Upper lobe of left lung (tissue), 6 donors: ENCODE measurements around the gene SLC35B2. TPM values are rescaled to one million over a fixed set of nuclear protein-coding genes. Genes with fewer than 3 reads are reported as not detected.

Source experiments
- ATAC-seq, 2 donors: fragments of 200-7000 bp; cut with Tn5 transposase; one replicate each; pipeline ENCODE4 v1.9.1; 2022; ENCODE audit warnings: mild to moderate bottlenecking in 2 of 2, moderate library complexity in 2 of 2; ENCODE audit not compliant: low FRiP score in 2 of 2
- DNase-seq, 2 donors: peaks; one replicate each; pipeline ENCODE4 v3.0.0-alpha.2; 2019 to 2020
- H3K27ac ChIP-seq, 4 donors: fragments of 200-600 bp; sonication (generic); one replicate each; pipeline ENCODE4 v1.5.1; 2016 to 2019
- H3K27me3 ChIP-seq, 4 donors: fragments of 200-600 bp; sonication (generic); one replicate each; pipeline ENCODE4 v1.5.1; 2017 to 2019
- H3K36me3 ChIP-seq, 4 donors: fragments of 200-600 bp; sonication (generic); one replicate each; pipeline ENCODE4 v1.5.1; 2016 to 2019
- H3K4me1 ChIP-seq, 4 donors: fragments of 200-600 bp; sonication (generic); one replicate each; pipeline ENCODE4 v1.5.1; 2018 to 2019
- H3K4me3 ChIP-seq, 4 donors: fragments of 200-600 bp; sonication (generic); one replicate each; pipeline ENCODE4 v1.5.1; 2017 to 2019; ENCODE audit warnings: mild to moderate bottlenecking in 2 of 4, moderate library complexity in 1 of 4
- H3K9me3 ChIP-seq, 4 donors: fragments of 200-600 bp; sonication (generic); one replicate each; pipeline ENCODE4 v1.5.1; 2018 to 2019
- CTCF ChIP-seq, 6 experiments: fragments of 450-650 bp in 4 of 6; fragments of 200-600 bp in 2 of 6; sonication (generic) in 2 of 6; IDR thresholded peaks; one replicate each; pipeline ENCODE4 v1.5.1; 2016 to 2019; ENCODE audit warnings: antibody characterized with exemption in 6 of 6
- EP300 ChIP-seq, 4 donors: sonication (generic); formaldehyde crosslinking; IDR thresholded peaks; one replicate each; pipeline ENCODE4 v1.5.1; 2017; ENCODE audit warnings: antibody characterized with exemption in 4 of 4, control low read depth in 2 of 4
- POLR2A ChIP-seq, 4 donors: fragments of 450-650 bp; IDR thresholded peaks; one replicate each; pipeline ENCODE4 v1.5.1; 2016 to 2017; ENCODE audit warnings: antibody characterized with exemption in 4 of 4, mild to moderate bottlenecking in 2 of 4
- POLR2AphosphoS5 ChIP-seq, 2 donors: sonication (generic); formaldehyde crosslinking; IDR thresholded peaks; one replicate each; pipeline ENCODE4 v1.5.1; 2017; ENCODE audit warnings: antibody characterized with exemption in 2 of 2
- WGBS, 2 donors: methylation state at CpG; one replicate each; pipeline ENCODE4 v1.1.5; 2017 to 2018; 5-methylcytosine and 5-hydroxymethylcytosine counted together
- total RNA-seq, 6 donors: library from RNA; depleted of rRNA in 4 of 6; stranded (reverse); fragments of >200 nt in 4 of 6; gene quantifications; one replicate each; pipeline versions ENCODE4 v1.1.0 to v1.2.1, GENCODE V29; 2016 to 2021
- donor health status: DM: no; HTN: no; CAD: no; lungs with moderate emphysema.
- donor health status: DM: no; HTN: yes; CAD: no; lungs with severe emphysema.

SLC35B2 gene
- total RNA-seq, 6 donors from 2014 or later = 14.6 to 44.8 (median 29.8) TPM

GRCh38 chr6:44300292-44300823 lies 43.0 kb upstream of the SLC35B2 start:
- H3K4me1 ChIP-seq = peaks cover 10 to 18% (median 13%) of the 10 kb centered on the region in 4 donors
- no peaks in the 10 kb centered on the region for H3K9me3 ChIP-seq
- no peak overlapping the region for H3K27ac ChIP-seq
- DNase-seq (no peak), ATAC-seq (no peak)
- no peak for TF ChIP-seq POLR2A (IDR thresholded peaks at IDR 0.05)
- no peak for TF ChIP-seq CTCF (IDR thresholded peaks at IDR 0.05)
- no peak for TF ChIP-seq POLR2AphosphoS5 (IDR thresholded peaks at IDR 0.05)
- TF ChIP-seq EP300 (IDR thresholded peaks at IDR 0.05) = no peak
- no peak overlapping the region for H3K4me3 ChIP-seq
- WGBS, 2 donors = 42 to 86% methylated on average over 2 to 7 of the region's 7 CpGs
- H3K36me3 ChIP-seq = peaks cover 9 to 54% (median 49%) of the 10 kb centered on the region in 4 donors
- H3K27me3 ChIP-seq = peaks cover 0 to 23% (median 14%) of the 10 kb centered on the region in 4 donors

GRCh38 chr6:44298864-44299263 lies 41.5 kb upstream of the SLC35B2 start:
- Histone ChIP-seq H3K4me3 (no peak overlapping the region), H3K27ac (no peak overlapping the region), H3K4me1 (peaks cover 10 to 18% (median 13%) of the 10 kb centered on the region in 4 donors), H3K9me3 (no peaks in the 10 kb centered on the region), H3K36me3 (peaks cover 9 to 39% (median 35%) of the 10 kb centered on the region in 4 donors), H3K27me3 (peaks cover 0 to 26% (median 14%) of the 10 kb centered on the region in 4 donors)
- no peak for DNase-seq
- 84 to 90% methylated on average over 3 of the region's 3 CpGs for WGBS, 2 donors
- no peak for ATAC-seq
- no peak for TF ChIP-seq CTCF (IDR thresholded peaks at IDR 0.05)
- no peak for TF ChIP-seq POLR2A (IDR thresholded peaks at IDR 0.05)
- TF ChIP-seq EP300 (IDR thresholded peaks at IDR 0.05) = no peak
- no peak for TF ChIP-seq POLR2AphosphoS5 (IDR thresholded peaks at IDR 0.05)

- Histone ChIP-seq H3K27me3 (peaks cover 0 to 26% (median 14%) of the 10 kb centered on the region in 4 donors), H3K9me3 (no peaks in the 10 kb centered on the region), H3K4me3 (peak overlapping the region in 2 of 4 donors; percentile 51 to 52), H3K4me1 (peaks cover 10 to 18% (median 13%) of the 10 kb centered on the region in 4 donors), H3K27ac (no peak overlapping the region), H3K36me3 (peaks cover 7 to 33% (median 29%) of the 10 kb centered on the region in 4 donors)
- WGBS, 2 donors = 54 to 56% methylated on average over 19 to 20 of the region's 20 CpGs
- ATAC-seq = no peak
- no peak for DNase-seq
- TF ChIP-seq POLR2AphosphoS5 (IDR thresholded peaks at IDR 0.05) = no peak
- no peak for TF ChIP-seq CTCF (IDR thresholded peaks at IDR 0.05)
- TF ChIP-seq POLR2A (IDR thresholded peaks at IDR 0.05) = no peak
- no peak for TF ChIP-seq EP300 (IDR thresholded peaks at IDR 0.05)
Measured at GRCh38 chr6:44298055-44298803, 40.9 kb upstream of the SLC35B2 start.

GRCh38 chr6:44297063-44298038 lies 40.0 kb upstream of the SLC35B2 start:
- no peak overlapping the region for H3K27ac ChIP-seq
- 3 to 4% methylated on average over 15 to 51 of the region's 86 CpGs for WGBS, 2 donors
- H3K4me3 ChIP-seq = peak overlapping the region; percentile 6 to 52 (median 45)
- TF ChIP-seq POLR2A (IDR thresholded peaks at IDR 0.05) = peak in 1 of 4 donors; percentile 22
- no peak for TF ChIP-seq CTCF (IDR thresholded peaks at IDR 0.05)
- peak in 1 of 2 donors; percentile 5 for TF ChIP-seq POLR2AphosphoS5 (IDR thresholded peaks at IDR 0.05)
- H3K4me1 ChIP-seq = peaks cover 10 to 18% (median 13%) of the 10 kb centered on the region in 4 donors
- DNase-seq (peak in 1 of 2 donors; percentile 90), ATAC-seq (peak in 1 of 2 donors; percentile 82)
- no peaks in the 10 kb centered on the region for H3K9me3 ChIP-seq
- H3K36me3 ChIP-seq = peaks cover 5 to 24% (median 20%) of the 10 kb centered on the region in 4 donors
- peaks cover 0 to 26% (median 14%) of the 10 kb centered on the region in 4 donors for H3K27me3 ChIP-seq
